HCT116 (cell line): ENCODE data around the gene RPTOR. TPM values are rescaled to one million over a fixed set of nuclear protein-coding genes. Genes with fewer than 3 reads are reported as not detected.

Source experiments
- ATAC-seq: fragments of 200-7000 bp; cut with Tn5 transposase; 2 replicates; pipeline ENCODE4 v1.9.1; 2020; ENCODE audit warnings: mild to moderate bottlenecking, moderate library complexity
- BruUV-seq: library from RNA; stranded (reverse); fragments of 400-500 nt; replicated peaks from 2 replicates; lab custom pipeline; 2021; lab: Mats Ljungman, UMichigan
- CTCF ChIA-PET: fragments of 300-600 bp; sonication (Branson Sonifier 250); formaldehyde crosslinking; loops from one replicate; lab custom pipeline; 2021; ENCODE audit warnings: antibody characterized with exemption; lab: Charles Lee
- POLR2A ChIA-PET: fragments of 300-600, 350-600 bp; sonication (Branson Sonifier 250); formaldehyde crosslinking; loops from one replicate; lab custom pipeline; 2021; ENCODE audit warnings: antibody characterized with exemption; lab: Charles Lee
- RAD21 ChIA-PET, 2 experiments: fragments of 300-600 bp; sonication (Branson Sonifier 250); formaldehyde crosslinking; loops; one replicate each; lab custom pipeline; 2023; ENCODE audit warnings: low total read pairs in 2 of 2; ENCODE audit not compliant: uncharacterized antibody in 2 of 2, unreplicated experiment in 2 of 2, low non-redundant PET in 1 of 2; lab: Charles Lee
- DNase-seq: peaks from one replicate; pipeline ENCODE4 v3.0.0-alpha.2; 2010; ENCODE audit warnings: low read depth, low spot score
- H2AFZ ChIP-seq: fragments of 200-600 bp; shearing (Covaris generic), sonication (generic); 2 replicates; pipeline ENCODE4 v1.6.1; 2017; ENCODE audit warnings: low read depth, mixed run types, mixed read lengths, antibody characterized with exemption, low read length; ENCODE audit not compliant: poor library complexity, severe bottlenecking
- H3K27ac ChIP-seq: 2 replicates; pipeline ENCODE4 v1.5.1; 2012; ENCODE audit warnings: low read depth, low read length
- H3K27me3 ChIP-seq: fragments of 200-600 bp; sonication (generic); 2 replicates; pipeline ENCODE4 v1.6.1; 2016; ENCODE audit warnings: mixed run types, low read length, mixed read lengths; ENCODE audit not compliant: insufficient read depth
- H3K36me3 ChIP-seq, 2 experiments: fragments of 200-500 bp in 1 of 2; fragments of 200-600 bp in 1 of 2; sonication (Bioruptor generic) in 1 of 2; sonication (generic) in 1 of 2; 2 replicates each; pipeline versions ENCODE4 v1.5.1 to v1.6.1; 2014 to 2016; ENCODE audit warnings: low read length in 2 of 2, inconsistent platforms in 1 of 2, mixed read lengths in 1 of 2, mixed run types in 1 of 2; ENCODE audit not compliant: insufficient read depth in 2 of 2, control insufficient read depth in 1 of 2
- H3K4me1 ChIP-seq, 2 experiments: fragments of 200-600 bp in 1 of 2; sonication (generic) in 1 of 2; 2 replicates each; pipeline versions ENCODE4 v1.5.1 to v1.6.1; 2012 to 2017; ENCODE audit warnings: low read length in 2 of 2, inconsistent platforms in 1 of 2, mild to moderate bottlenecking in 1 of 2, mixed read lengths in 1 of 2, mixed run types in 1 of 2, moderate library complexity in 1 of 2; ENCODE audit not compliant: insufficient read depth in 2 of 2, control insufficient read depth in 1 of 2
- H3K4me2 ChIP-seq: fragments of 200-600 bp; sonication (generic); 2 replicates; pipeline ENCODE4 v1.6.1; 2017; ENCODE audit warnings: mixed run types, low read length, mixed read lengths
- H3K4me3 ChIP-seq, 2 experiments: fragments of 200-600 bp in 1 of 2; sonication (generic) in 1 of 2; replicated peaks in 1 of 2; 2 replicates each; pipeline ENCODE4 v1.5.1; 2011 to 2016; ENCODE audit warnings: low read length in 2 of 2, control low read depth in 1 of 2, low read depth in 1 of 2, mild to moderate bottlenecking in 1 of 2, mixed read lengths in 1 of 2, mixed run types in 1 of 2
- H3K79me2 ChIP-seq: fragments of 200-600 bp; sonication (generic); 2 replicates; pipeline ENCODE4 v1.6.1; 2017; ENCODE audit warnings: mild to moderate bottlenecking, mixed run types, low read length, moderate library complexity, mixed read lengths; ENCODE audit not compliant: insufficient read depth
- H3K9ac ChIP-seq: fragments of 200-600 bp; sonication (generic); 2 replicates; pipeline ENCODE4 v1.6.1; 2016; ENCODE audit warnings: low read length, mixed read lengths
- H3K9me2 ChIP-seq: fragments of 200-600 bp; sonication (generic), shearing (Covaris generic); 2 replicates; pipeline ENCODE4 v1.6.1; 2017; ENCODE audit warnings: mixed run types, mild to moderate bottlenecking, moderate library complexity; ENCODE audit not compliant: insufficient read depth
- H3K9me3 ChIP-seq, 2 experiments: fragments of 200-500 bp in 1 of 2; fragments of 200-600 bp in 1 of 2; sonication (Bioruptor generic) in 1 of 2; sonication (generic) in 1 of 2; 2 replicates each; pipeline ENCODE4 v1.6.1; 2014 to 2017; ENCODE audit warnings: low read length in 2 of 2, mixed read lengths in 2 of 2, inconsistent platforms in 1 of 2, low read depth in 1 of 2, mild to moderate bottlenecking in 1 of 2, mixed run types in 1 of 2, moderate library complexity in 1 of 2; ENCODE audit not compliant: control insufficient read depth in 1 of 2, insufficient read depth in 1 of 2
- H4K20me1 ChIP-seq: fragments of 200-600 bp; sonication (generic), shearing (Covaris generic); 2 replicates; pipeline ENCODE4 v1.6.1; 2017; ENCODE audit warnings: mixed run types, mild to moderate bottlenecking, moderate library complexity; ENCODE audit not compliant: insufficient read depth
- CBX3 ChIP-seq: IDR thresholded peaks from 2 replicates; pipeline ENCODE4 v1.6.1; 2012; ENCODE audit warnings: low read depth
- CEBPB ChIP-seq: IDR thresholded peaks from 2 replicates; pipeline ENCODE4 v1.6.1; 2012; ENCODE audit warnings: low read depth
- EGR1 ChIP-seq: IDR thresholded peaks from 2 replicates; pipeline ENCODE4 v1.6.1; 2012; ENCODE audit warnings: low read depth
- ELF1 ChIP-seq: IDR thresholded peaks from 2 replicates; pipeline ENCODE4 v1.6.1; 2012; ENCODE audit warnings: low read depth, borderline replicate concordance
- EZH2 ChIP-seq: fragments of 200-600 bp; sonication (generic); IDR thresholded peaks from 2 replicates; pipeline ENCODE4 v1.6.1; 2017; ENCODE audit warnings: antibody characterized with exemption, mixed run types
- EZH2phosphoT487 ChIP-seq: fragments of 200-600 bp; IDR thresholded peaks from 2 replicates; pipeline ENCODE4 v1.6.1; 2018; ENCODE audit warnings: antibody characterized with exemption, borderline replicate concordance
- FOSL1 ChIP-seq: IDR thresholded peaks from 2 replicates; pipeline ENCODE4 v1.6.1; 2012; ENCODE audit warnings: low read depth
- JUND ChIP-seq: IDR thresholded peaks from 2 replicates; pipeline ENCODE4 v1.6.1; 2012
- POLR2A ChIP-seq: IDR thresholded peaks from 2 replicates; pipeline ENCODE4 v1.7.0; 2011; ENCODE audit warnings: borderline replicate concordance; ENCODE audit not compliant: insufficient read depth, insufficient read length; ENCODE audit errors: extremely low read depth
- RAD21 ChIP-seq: IDR thresholded peaks from 2 replicates; pipeline ENCODE4 v1.6.1; 2012; ENCODE audit warnings: low read depth, mild to moderate bottlenecking
- SIN3A ChIP-seq: IDR thresholded peaks from 2 replicates; pipeline ENCODE4 v1.6.1; 2012; ENCODE audit warnings: low read depth
- SRF ChIP-seq: IDR thresholded peaks from 2 replicates; pipeline ENCODE4 v1.6.1; 2012; ENCODE audit warnings: low read depth
- TCF7L2 ChIP-seq: IDR thresholded peaks from 2 replicates; pipeline ENCODE4 v1.7.0; 2011; ENCODE audit warnings: borderline replicate concordance, inconsistent platforms; ENCODE audit not compliant: insufficient read depth, insufficient read length; ENCODE audit errors: extremely low read depth
- ZBTB33 ChIP-seq: IDR thresholded peaks from 2 replicates; pipeline ENCODE4 v1.6.1; 2011; ENCODE audit warnings: mild to moderate bottlenecking, low read length, moderate library complexity; ENCODE audit not compliant: insufficient replicate concordance; ENCODE audit errors: extremely low read depth
- ZNF274 ChIP-seq: fragments of 200-500 bp; sonication (Bioruptor generic); IDR thresholded peaks from 2 replicates; pipeline ENCODE4 v1.6.1; 2014; ENCODE audit warnings: mild to moderate bottlenecking, low read depth, low read length, inconsistent platforms
- intact Hi-C: fragments of 100-400 bp; cut with micrococcal nuclease; formaldehyde crosslinking; loops from 2 replicates; pipeline ENCODE4 v1.10.0; 2022
- total RNA-seq: library from RNA; stranded (reverse); gene quantifications from one replicate; pipeline ENCODE4 v1.2.1, GENCODE V29; 2021; ENCODE audit not compliant: unreplicated experiment
- TF ChIP-seq, protein P1 (sequence below): IDR thresholded peaks from 2 replicates; pipeline ENCODE4 v1.6.1; 2012

Gene RPTOR
- total RNA-seq, 1 experiment from 2014 or later: 69.5 TPM

DNA sequence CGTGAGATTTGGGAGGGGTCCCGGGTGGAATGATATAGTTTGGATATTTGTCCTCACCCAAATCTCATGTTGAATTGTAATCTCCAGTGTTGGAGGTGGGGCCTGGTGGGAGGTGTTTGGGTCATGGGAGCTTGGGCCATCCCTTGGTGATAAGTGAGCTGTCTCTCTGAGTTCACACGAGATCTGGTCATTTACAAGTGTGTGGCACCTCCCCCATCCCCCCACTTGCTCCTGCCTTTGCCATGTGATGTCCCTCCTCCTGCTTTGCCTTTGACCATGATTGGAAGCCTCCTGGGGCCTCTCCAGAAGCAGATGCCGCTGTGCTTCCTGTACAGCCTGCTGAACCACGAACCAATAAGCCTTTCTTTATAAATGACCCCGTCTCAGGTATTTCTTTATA lies 469.0 kb downstream of the RPTOR start:
- no peaks in the 10 kb centered on the region for H3K79me2 ChIP-seq
- no peak overlapping the region for H3K27ac ChIP-seq
- no peaks in the 10 kb centered on the region for H3K9me2 ChIP-seq
- no peak overlapping the region for H3K9ac ChIP-seq
- BruUV-seq: no TSS peak
- ChIA-PET CTCF (interaction anchor here (1.9 kb wide), 1 partner anchor 10 kb away, joined by 7 read pairs; no protein-coding TSS in a partner anchor), RAD21 (no interaction called here), POLR2A (no interaction called here)
- TF ChIP-seq JUND: no peak
- TF ChIP-seq POLR2A: no peak
- no peak for TF ChIP-seq TCF7L2
- TF ChIP-seq, protein P1, sequence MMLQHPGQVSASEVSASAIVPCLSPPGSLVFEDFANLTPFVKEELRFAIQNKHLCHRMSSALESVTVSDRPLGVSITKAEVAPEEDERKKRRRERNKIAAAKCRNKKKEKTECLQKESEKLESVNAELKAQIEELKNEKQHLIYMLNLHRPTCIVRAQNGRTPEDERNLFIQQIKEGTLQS: no peak
- no peak for TF ChIP-seq FOSL1
- TF ChIP-seq EZH2: no peak
- no peak for TF ChIP-seq ZNF274
- H2AFZ ChIP-seq: no peak overlapping the region
- DNase-seq: no peak
- no peaks in the 10 kb centered on the region for H3K4me1 ChIP-seq
- H4K20me1 ChIP-seq: no peaks in the 10 kb centered on the region
- H3K36me3 ChIP-seq: no peaks in the 10 kb centered on the region
- H3K4me3 ChIP-seq: no peak overlapping the region
- H3K4me2 ChIP-seq: no peak overlapping the region
- H3K9me3 ChIP-seq: peaks cover 0 to 8% of the 10 kb centered on the region in 2 experiments; a peak in 2 of 4 replicates
- intact Hi-C loops: no loop called here
- no peaks in the 10 kb centered on the region for H3K27me3 ChIP-seq
- no peak; the same call in 1 of the 2 replicates for ATAC-seq

GRCh38 chr17:81015136-81015535 lies 470.5 kb downstream of the RPTOR start:
- no peak for DNase-seq
- ChIA-PET POLR2A (no interaction called here), CTCF (interaction anchor here (1.0 kb wide), 2 partner anchors 9 to 10 kb away, joined by 3 to 4 read pairs; no protein-coding TSS in a partner anchor), RAD21 (no interaction called here)
- Histone ChIP-seq H3K4me3 (no peak overlapping the region), H3K27me3 (no peaks in the 10 kb centered on the region), H3K4me2 (no peak overlapping the region), H4K20me1 (no peaks in the 10 kb centered on the region), H3K27ac (no peak overlapping the region), H3K9ac (no peak overlapping the region), H3K36me3 (no peaks in the 10 kb centered on the region), H3K9me2 (no peaks in the 10 kb centered on the region), H3K79me2 (no peaks in the 10 kb centered on the region), H3K4me1 (no peaks in the 10 kb centered on the region), H3K9me3 (peaks cover 0 to 8% of the 10 kb centered on the region in 2 experiments; a peak in 2 of 4 replicates), H2AFZ (no peak overlapping the region)
- ATAC-seq: no peak
- no peak for TF ChIP-seq SRF
- no peak for TF ChIP-seq ZBTB33
- TF ChIP-seq EGR1: no peak
- TF ChIP-seq FOSL1: no peak
- TF ChIP-seq SIN3A: no peak
- TF ChIP-seq EZH2phosphoT487: no peak
- TF ChIP-seq CBX3: no peak
- no peak for TF ChIP-seq RAD21
- no peak for TF ChIP-seq ELF1
- TF ChIP-seq CEBPB: no peak
- BruUV-seq: no TSS peak
- intact Hi-C loops: no loop called here
